ENCODE data around the gene WHAMM.
"Not testable (repeated sequence)": the region's sequence is repeated elsewhere in the genome, so short reads cannot be mapped to it uniquely, and the experiment has no call there.

The WHAMM gene

GRCh38 chr15:82809308-82810060, at the start of gene WHAMM:
Gene WHAMM, plus strand, starts transcription at chr15:82809628. Its CDS starts 99 bp downstream, at chr15:82809727.
- peak; percentile 99 for DNase-seq (ENCODE audit: low spot score)

GRCh38 chr15:82763361-82764116, 45.9 kb upstream of the WHAMM start:
- no peak for DNase-seq (ENCODE audit: low spot score)

- no peak for DNase-seq (ENCODE audit: low spot score)
These were observed 45.3 kb upstream of the WHAMM start for GRCh38 chr15:82764117-82764490.

GRCh38 chr15:82764740-82765139, 44.7 kb upstream of the WHAMM start:
- no peak for DNase-seq (ENCODE audit: low spot score)

GRCh38 chr15:82766201-82766600, 43.2 kb upstream of the WHAMM start:
- DNase-seq (ENCODE audit: low spot score): not testable (repeated sequence)

- no peak for DNase-seq (ENCODE audit: low spot score)
These were observed 42.1 kb upstream of the WHAMM start for GRCh38 chr15:82767163-82767829.

- DNase-seq (ENCODE audit: low spot score): no peak
These were observed 40.9 kb upstream of the WHAMM start for GRCh38 chr15:82768414-82769054.

GRCh38 chr15:82771789-82772607, 37.4 kb upstream of the WHAMM start:
- DNase-seq (ENCODE audit: low spot score): no peak

GRCh38 chr15:82774496-82774895, 34.9 kb upstream of the WHAMM start:
- no peak for DNase-seq (ENCODE audit: low spot score)

GRCh38 chr15:82778755-82779154, 30.7 kb upstream of the WHAMM start:
- DNase-seq (ENCODE audit: low spot score): no peak

GRCh38 chr15:82781349-82781748, 28.1 kb upstream of the WHAMM start:
- no peak for DNase-seq (ENCODE audit: low spot score)

GRCh38 chr15:82788496-82788895, 20.9 kb upstream of the WHAMM start:
- no peak for DNase-seq (ENCODE audit: low spot score)

- no peak for DNase-seq (ENCODE audit: low spot score)
These were observed 19.9 kb upstream of the WHAMM start for GRCh38 chr15:82789491-82789890.

GRCh38 chr15:82790321-82790720, 19.1 kb upstream of the WHAMM start:
- DNase-seq (ENCODE audit: low spot score): no peak

GRCh38 chr15:82792068-82792467, 17.4 kb upstream of the WHAMM start:
- no peak for DNase-seq (ENCODE audit: low spot score)

GRCh38 chr15:82793737-82794136, 15.7 kb upstream of the WHAMM start:
- no peak for DNase-seq (ENCODE audit: low spot score)

GRCh38 chr15:82798104-82798503, 11.3 kb upstream of the WHAMM start:
- no peak for DNase-seq (ENCODE audit: low spot score)

- DNase-seq (ENCODE audit: low spot score): no peak
These were observed 10.8 kb upstream of the WHAMM start for GRCh38 chr15:82798531-82799166.

- DNase-seq (ENCODE audit: low spot score): no peak
These were observed 10.1 kb upstream of the WHAMM start for GRCh38 chr15:82799183-82799841.

- no peak for DNase-seq (ENCODE audit: low spot score)
These were observed 6.9 kb upstream of the WHAMM start for GRCh38 chr15:82802497-82802896.

Measured in globus pallidus (tissue), 1 donor.